GM21717 (cell line): Measurements from ENCODE around the gene HSD17B8.

Experiments
- ATAC-seq: cut with Tn5 transposase; IDR thresholded peaks from one replicate; pipeline ENCODE4 v1.9.1; 2021; ENCODE audit warnings: mild to moderate bottlenecking, moderate library complexity; ENCODE audit not compliant: unreplicated experiment

HSD17B8 gene

GRCh38 chr6:33236328-33236727 lies 31.9 kb downstream of the HSD17B8 start:
- ATAC-seq = no peak

GRCh38 chr6:33236852-33237251 lies 32.4 kb downstream of the HSD17B8 start:
- ATAC-seq = no peak

GRCh38 chr6:33237741-33238140 lies 33.3 kb downstream of the HSD17B8 start:
- ATAC-seq = no peak

GRCh38 chr6:33241968-33242367 lies 37.5 kb downstream of the HSD17B8 start:
- ATAC-seq = no peak

- no peak for ATAC-seq
These were observed 39.0 kb downstream of the HSD17B8 start for GRCh38 chr6:33243476-33243875.

- no peak for ATAC-seq
These were observed 43.7 kb downstream of the HSD17B8 start for GRCh38 chr6:33247977-33248642.

GRCh38 chr6:33248643-33248931 lies 44.1 kb downstream of the HSD17B8 start:
- peak; percentile 16 for ATAC-seq

- ATAC-seq = peak; percentile 83
These were observed 44.7 kb downstream of the HSD17B8 start for GRCh38 chr6:33248932-33249731.

GRCh38 chr6:33249732-33250630 lies 45.5 kb downstream of the HSD17B8 start:
- ATAC-seq = peak; percentile 1

GRCh38 chr6:33250731-33251130 lies 46.3 kb downstream of the HSD17B8 start:
- no peak for ATAC-seq

- ATAC-seq = no peak
These were observed 47.0 kb downstream of the HSD17B8 start for GRCh38 chr6:33251395-33252012.

GRCh38 chr6:33252759-33253158 lies 48.3 kb downstream of the HSD17B8 start:
- no peak for ATAC-seq

- no peak for ATAC-seq
These were observed 50.1 kb downstream of the HSD17B8 start for GRCh38 chr6:33254591-33254990.
